SK-N-SH (cell line): Measurements from ENCODE around the gene GPR68. TPM values are rescaled to one million over a fixed set of nuclear protein-coding genes. Genes with fewer than 3 reads are reported as not detected.

Source experiments
- CTCF ChIA-PET: fragments of 300-600, 350-600 bp; formaldehyde crosslinking; extraction: SDS; loops from one replicate; lab custom pipeline; 2021; lab: Yijun Ruan, JAX
- POLR2A ChIA-PET: fragments of 350-600 bp; sonication (Branson Sonifier 250); formaldehyde crosslinking; extraction: SDS; loops from one replicate; lab custom pipeline; 2020; ENCODE audit warnings: antibody characterized with exemption, inconsistent platforms; lab: Yijun Ruan, JAX
- DNase-seq: peaks from one replicate; pipeline ENCODE4 v3.0.0; 2012
- H2AFZ ChIP-seq: fragments of 200-600 bp; sonication (generic); 2 replicates; pipeline ENCODE4 v1.8.1; 2016; ENCODE audit warnings: antibody characterized with exemption, mild to moderate bottlenecking, low read depth
- H3F3A ChIP-seq: fragments of 200-600 bp; sonication (generic); replicated peaks from 2 replicates; pipeline ENCODE3; 2016; ENCODE audit warnings: antibody characterized with exemption, mild to moderate bottlenecking; ENCODE audit not compliant: insufficient read depth
- H3K27ac ChIP-seq, 2 experiments: fragments of 200-500 bp in 1 of 2; fragments of 200-600 bp in 1 of 2; sonication (Bioruptor generic) in 1 of 2; sonication (generic), shearing (Covaris generic) in 1 of 2; 2 replicates each; pipeline versions ENCODE4 v1.5.1 to v1.6.1; 2014 to 2016; ENCODE audit warnings: low read depth in 2 of 2, inconsistent platforms in 1 of 2, low read length in 1 of 2, mild to moderate bottlenecking in 1 of 2, mixed read lengths in 1 of 2
- H3K27me3 ChIP-seq: fragments of 200-600 bp; sonication (generic), shearing (Covaris generic); 2 replicates; pipeline ENCODE4 v1.6.1; 2016; ENCODE audit warnings: mixed run types; ENCODE audit not compliant: insufficient read depth
- H3K36me3 ChIP-seq, 2 experiments: fragments of 200-500 bp in 1 of 2; fragments of 200-600 bp in 1 of 2; sonication (Bioruptor generic) in 1 of 2; sonication (generic) in 1 of 2; replicated peaks in 1 of 2; 2 replicates each; pipeline versions ENCODE3 to v1.5.1; 2014 to 2016; ENCODE audit warnings: low read length in 1 of 2, mild to moderate bottlenecking in 1 of 2; ENCODE audit not compliant: insufficient read depth in 2 of 2, control insufficient read depth in 1 of 2
- H3K4me1 ChIP-seq, 2 experiments: fragments of 200-500 bp in 1 of 2; fragments of 200-600 bp in 1 of 2; sonication (Bioruptor generic) in 1 of 2; sonication (generic), shearing (Covaris generic) in 1 of 2; 2 replicates each; pipeline versions ENCODE4 v1.5.1 to v1.6.1; 2014 to 2016; ENCODE audit warnings: low read depth in 1 of 2, low read length in 1 of 2, mixed run types in 1 of 2; ENCODE audit not compliant: insufficient read depth in 2 of 2, control insufficient read depth in 1 of 2
- H3K4me2 ChIP-seq: fragments of 200-600 bp; sonication (generic), shearing (Covaris generic); 2 replicates; pipeline ENCODE4 v1.6.1; 2017; ENCODE audit warnings: mixed run types
- H3K4me3 ChIP-seq, 2 experiments: fragments of 200-500 bp in 1 of 2; fragments of 200-600 bp in 1 of 2; sonication (Bioruptor generic) in 1 of 2; sonication (generic), shearing (Covaris generic) in 1 of 2; 2 replicates each; pipeline versions ENCODE4 v1.5.1 to v1.8.1; 2014 to 2016; ENCODE audit warnings: low read depth in 2 of 2, inconsistent platforms in 1 of 2, low read length in 1 of 2, mild to moderate bottlenecking in 1 of 2, mixed read lengths in 1 of 2, moderate library complexity in 1 of 2
- H3K79me2 ChIP-seq: fragments of 200-600 bp; sonication (generic); 2 replicates; pipeline ENCODE4 v1.8.1; 2017; ENCODE audit warnings: mild to moderate bottlenecking; ENCODE audit not compliant: insufficient read depth
- H3K9ac ChIP-seq: fragments of 200-600 bp; sonication (generic); 2 replicates; pipeline ENCODE4 v1.6.1; 2017; ENCODE audit warnings: mixed run types
- H3K9me2 ChIP-seq: fragments of 200-600 bp; sonication (generic); 2 replicates; pipeline ENCODE4 v1.6.1; 2017; ENCODE audit warnings: mixed run types
- H3K9me3 ChIP-seq: fragments of 200-600 bp; sonication (generic); 2 replicates; pipeline ENCODE4 v1.6.1; 2017; ENCODE audit warnings: mixed run types, mild to moderate bottlenecking, moderate library complexity
- H4K20me1 ChIP-seq: fragments of 200-600 bp; sonication (generic); 2 replicates; pipeline ENCODE4 v1.6.1; 2017; ENCODE audit warnings: mild to moderate bottlenecking, mixed run types; ENCODE audit not compliant: insufficient read depth
- FOXM1 ChIP-seq: IDR thresholded peaks from 2 replicates; pipeline ENCODE4 v1.4.0; 2012; ENCODE audit warnings: low read depth, mild to moderate bottlenecking
- GABPA ChIP-seq: IDR thresholded peaks from 2 replicates; pipeline ENCODE4 v1.4.0; 2012; ENCODE audit warnings: low read depth, mild to moderate bottlenecking
- MXI1 ChIP-seq: IDR thresholded peaks from 2 replicates; pipeline ENCODE4 v1.6.1; 2012; ENCODE audit warnings: mild to moderate bottlenecking, low read depth, low read length, improper control_type of control experiment
- RAD21 ChIP-seq: IDR thresholded peaks from 2 replicates; pipeline ENCODE4 v1.6.1; 2012; ENCODE audit warnings: mild to moderate bottlenecking, low read length
- RCOR1 ChIP-seq: fragments of 150-350 bp; IDR thresholded peaks from 2 replicates; pipeline ENCODE4 v1.6.1; 2017; ENCODE audit warnings: antibody characterized with exemption, low read length
- RFX5 ChIP-seq: IDR thresholded peaks from 2 replicates; pipeline ENCODE4 v1.6.1; 2012; ENCODE audit warnings: mild to moderate bottlenecking, improper control_type of control experiment, low read length
- TAF1 ChIP-seq: IDR thresholded peaks from 2 replicates; pipeline ENCODE4 v1.6.1; 2012; ENCODE audit warnings: low read depth, mild to moderate bottlenecking, low read length, moderate library complexity, borderline replicate concordance
- WGBS: methylation state at CpG from one replicate; pipeline ENCODE4 v1.1.6; 2017; ENCODE audit warnings: low lambda C conversion rate; 5-methylcytosine and 5-hydroxymethylcytosine counted together
- polyA plus RNA-seq, 3 experiments: library from polyadenylated mRNA; depleted of rRNA; stranded (reverse); fragments of >200 nt; gene quantifications; 2 replicates each; pipeline ENCODE4 v1.2.3, GENCODE V29; 2012
- TF ChIP-seq, protein P1 (sequence below): fragments of 150-350 bp; IDR thresholded peaks from 2 replicates; pipeline ENCODE4 v1.6.1; 2016; ENCODE audit warnings: mild to moderate bottlenecking, low read depth, low read length

GPR68 gene
- polyA plus RNA-seq, 1 of the 3 experiments (the other 2 are of a cell fraction) = 0.18 TPM

DNA sequence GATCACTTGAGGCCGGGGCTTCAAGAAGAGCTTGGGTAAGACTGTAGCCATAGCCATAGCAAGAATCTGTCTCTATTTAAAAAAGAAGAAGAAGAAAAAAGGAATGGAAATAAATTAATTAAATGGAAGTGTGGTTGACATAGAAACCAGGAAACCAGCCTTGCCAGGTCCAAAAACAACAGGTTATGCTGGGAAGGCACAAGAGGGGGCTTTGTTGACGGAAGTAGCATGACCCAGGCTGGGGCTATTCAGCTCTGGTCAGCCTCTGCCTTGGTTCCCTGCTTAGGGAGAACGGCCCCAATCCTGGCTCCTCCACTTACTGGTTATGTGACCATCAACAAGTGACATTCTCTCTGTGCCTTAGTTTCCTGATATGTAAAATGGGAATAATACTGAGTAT is 14.4 kb upstream of the GPR68 start:
- Histone ChIP-seq H2AFZ (no peak overlapping the region), H3K9me2 (no peaks in the 10 kb centered on the region), H3K9me3 (no peaks in the 10 kb centered on the region), H3K4me3 (no peak overlapping the region), H3K4me1 (peaks cover 0 to 46% of the 10 kb centered on the region in 2 experiments; a peak in 2 of 4 replicates), H4K20me1 (no peaks in the 10 kb centered on the region), H3K36me3 (no peaks in the 10 kb centered on the region), H3K27me3 (no peaks in the 10 kb centered on the region)
- 94% methylated on average over 3 of the region's 3 CpGs for WGBS
- no peak for DNase-seq
- POLR2A ChIA-PET = no interaction called here
- no peak for TF ChIP-seq RAD21
- TF ChIP-seq, all 33 proteins: peak for 0
- H3K9ac ChIP-seq = no peak overlapping the region
- no peaks in the 10 kb centered on the region for H3K79me2 ChIP-seq
- H3F3A ChIP-seq = no peaks in the 10 kb centered on the region
- no peak overlapping the region for H3K4me2 ChIP-seq
- peak overlapping the region in 1 of 2 experiments; percentile 97; a peak in 2 of 4 replicates for H3K27ac ChIP-seq
- CTCF ChIA-PET = interaction anchor here (1.0 to 1.9 kb wide), 4 partner anchors 8 to 87 kb away, joined by 3 to 5 read pairs (median 3); no protein-coding TSS in a partner anchor

DNA sequence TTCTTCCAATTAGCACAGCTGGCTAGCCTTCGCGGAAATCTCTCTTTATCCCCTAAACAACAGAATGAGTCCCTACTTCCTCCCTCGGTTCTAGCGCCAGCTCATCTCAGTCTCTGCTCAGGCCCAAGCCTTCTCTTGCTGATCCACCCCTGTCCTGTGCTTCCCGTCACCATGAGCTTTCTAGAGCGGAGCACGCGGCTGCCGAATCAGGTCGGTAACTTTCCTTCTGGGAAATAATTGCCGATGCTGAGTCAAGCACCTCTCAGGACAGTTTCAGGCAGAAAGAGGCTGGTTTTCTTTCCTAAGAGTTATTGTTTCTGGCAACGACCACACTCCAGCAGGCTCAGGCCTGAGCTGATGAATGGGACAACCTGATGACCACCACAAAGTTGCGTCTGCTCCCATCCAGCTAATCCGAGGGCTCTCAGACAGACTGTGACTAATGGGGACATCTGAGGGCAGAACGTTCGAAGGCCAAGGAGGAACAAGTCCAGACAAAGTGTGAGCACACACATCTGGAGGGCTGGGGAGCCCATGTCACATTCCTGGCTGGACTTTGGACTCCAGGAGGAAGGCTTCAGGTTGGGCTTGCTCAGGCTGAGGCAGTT is 13.6 kb upstream of the GPR68 start:
- no peaks in the 10 kb centered on the region for H3K79me2 ChIP-seq
- peak overlapping the region in 1 of 2 experiments; percentile 97; a peak in 2 of 4 replicates for H3K27ac ChIP-seq
- H3K9ac ChIP-seq = no peak overlapping the region
- no peaks in the 10 kb centered on the region for H3K9me3 ChIP-seq
- no peak overlapping the region for H3K4me2 ChIP-seq
- CTCF ChIA-PET = interaction anchor here (0.9 to 3.4 kb wide), 9 partner anchors 9 to 86 kb away, joined by 3 to 17 read pairs (median 3); no protein-coding TSS in a partner anchor
- H4K20me1 ChIP-seq = no peaks in the 10 kb centered on the region
- no peak for DNase-seq
- no peaks in the 10 kb centered on the region for H3K36me3 ChIP-seq
- no peaks in the 10 kb centered on the region for H3K9me2 ChIP-seq
- 80% methylated on average over 16 of the region's 16 CpGs for WGBS
- H3K4me1 ChIP-seq = peaks cover 0 to 49% of the 10 kb centered on the region in 2 experiments; a peak in 2 of 4 replicates
- H2AFZ ChIP-seq = no peak overlapping the region
- no peaks in the 10 kb centered on the region for H3K27me3 ChIP-seq
- no peaks in the 10 kb centered on the region for H3F3A ChIP-seq
- no peak for TF ChIP-seq FOXM1
- TF ChIP-seq TAF1 = no peak
- TF ChIP-seq GABPA = no peak
- TF ChIP-seq MXI1 = no peak
- TF ChIP-seq RCOR1 = no peak
- TF ChIP-seq, protein P1, sequence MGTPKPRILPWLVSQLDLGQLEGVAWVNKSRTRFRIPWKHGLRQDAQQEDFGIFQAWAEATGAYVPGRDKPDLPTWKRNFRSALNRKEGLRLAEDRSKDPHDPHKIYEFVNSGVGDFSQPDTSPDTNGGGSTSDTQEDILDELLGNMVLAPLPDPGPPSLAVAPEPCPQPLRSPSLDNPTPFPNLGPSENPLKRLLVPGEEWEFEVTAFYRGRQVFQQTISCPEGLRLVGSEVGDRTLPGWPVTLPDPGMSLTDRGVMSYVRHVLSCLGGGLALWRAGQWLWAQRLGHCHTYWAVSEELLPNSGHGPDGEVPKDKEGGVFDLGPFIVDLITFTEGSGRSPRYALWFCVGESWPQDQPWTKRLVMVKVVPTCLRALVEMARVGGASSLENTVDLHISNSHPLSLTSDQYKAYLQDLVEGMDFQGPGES = no peak
- no peak for TF ChIP-seq RFX5
- POLR2A ChIA-PET = interaction anchor here (1.5 to 2.3 kb wide), 2 partner anchors 21 to 27 kb away, joined by 7 to 17 read pairs; no protein-coding TSS in a partner anchor
- no peak overlapping the region for H3K4me3 ChIP-seq
